Panc1 (cell line): ENCODE measurements around the gene B3GALNT1.

ENCODE experiments used
- POLR2AphosphoS5 ChIP-seq: IDR thresholded peaks from 2 replicates; pipeline ENCODE4 v1.6.1; 2012; ENCODE audit warnings: mild to moderate bottlenecking, low read depth, low read length, moderate library complexity
- SIN3A ChIP-seq: IDR thresholded peaks from 2 replicates; pipeline ENCODE4 v1.6.1; 2012; ENCODE audit warnings: low read depth, mild to moderate bottlenecking, low read length, moderate library complexity, borderline replicate concordance; ENCODE audit not compliant: insufficient read depth
- TCF7L2 ChIP-seq: IDR thresholded peaks from 2 replicates; pipeline ENCODE4 v1.6.1; 2011; ENCODE audit warnings: mild to moderate bottlenecking, low read depth, low read length, inconsistent platforms
- TF ChIP-seq, protein P1 (sequence below): fragments of 450-650 bp; IDR thresholded peaks from 2 replicates; pipeline ENCODE4 v1.5.1; 2017; ENCODE audit warnings: mild to moderate bottlenecking
- TF ChIP-seq, protein P2 (sequence below), 2 experiments: IDR thresholded peaks; 2 replicates each; pipeline ENCODE4 v1.6.1; 2011 to 2012; ENCODE audit warnings: low read depth in 2 of 2, control low read depth in 1 of 2, low read length in 1 of 2, mild to moderate bottlenecking in 1 of 2, moderate library complexity in 1 of 2; ENCODE audit not compliant: insufficient read depth in 1 of 2

DNA sequence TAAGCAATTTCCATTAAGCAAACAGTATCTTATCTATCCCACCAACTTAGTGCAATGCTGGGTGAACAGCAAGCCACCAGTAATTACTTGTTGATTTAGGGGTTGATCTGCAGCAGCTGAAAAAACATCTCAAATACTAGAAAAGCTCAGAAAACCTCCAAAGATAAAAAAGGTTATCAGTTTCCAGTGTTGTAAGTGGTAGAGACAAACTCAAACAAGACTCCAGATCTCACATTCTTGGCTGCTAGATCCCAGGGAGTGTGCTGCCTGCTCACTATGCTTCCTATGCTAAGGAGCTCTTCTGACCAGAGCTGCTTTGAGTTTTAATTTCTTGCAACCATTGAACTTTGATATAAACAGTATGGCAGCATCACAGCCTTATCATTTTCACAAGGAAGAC is 11.3 kb downstream of the B3GALNT1 start:
- no peak for TF ChIP-seq POLR2AphosphoS5
- TF ChIP-seq, protein P1, sequence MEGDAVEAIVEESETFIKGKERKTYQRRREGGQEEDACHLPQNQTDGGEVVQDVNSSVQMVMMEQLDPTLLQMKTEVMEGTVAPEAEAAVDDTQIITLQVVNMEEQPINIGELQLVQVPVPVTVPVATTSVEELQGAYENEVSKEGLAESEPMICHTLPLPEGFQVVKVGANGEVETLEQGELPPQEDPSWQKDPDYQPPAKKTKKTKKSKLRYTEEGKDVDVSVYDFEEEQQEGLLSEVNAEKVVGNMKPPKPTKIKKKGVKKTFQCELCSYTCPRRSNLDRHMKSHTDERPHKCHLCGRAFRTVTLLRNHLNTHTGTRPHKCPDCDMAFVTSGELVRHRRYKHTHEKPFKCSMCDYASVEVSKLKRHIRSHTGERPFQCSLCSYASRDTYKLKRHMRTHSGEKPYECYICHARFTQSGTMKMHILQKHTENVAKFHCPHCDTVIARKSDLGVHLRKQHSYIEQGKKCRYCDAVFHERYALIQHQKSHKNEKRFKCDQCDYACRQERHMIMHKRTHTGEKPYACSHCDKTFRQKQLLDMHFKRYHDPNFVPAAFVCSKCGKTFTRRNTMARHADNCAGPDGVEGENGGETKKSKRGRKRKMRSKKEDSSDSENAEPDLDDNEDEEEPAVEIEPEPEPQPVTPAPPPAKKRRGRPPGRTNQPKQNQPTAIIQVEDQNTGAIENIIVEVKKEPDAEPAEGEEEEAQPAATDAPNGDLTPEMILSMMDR = no peak
- TF ChIP-seq, protein P2, sequence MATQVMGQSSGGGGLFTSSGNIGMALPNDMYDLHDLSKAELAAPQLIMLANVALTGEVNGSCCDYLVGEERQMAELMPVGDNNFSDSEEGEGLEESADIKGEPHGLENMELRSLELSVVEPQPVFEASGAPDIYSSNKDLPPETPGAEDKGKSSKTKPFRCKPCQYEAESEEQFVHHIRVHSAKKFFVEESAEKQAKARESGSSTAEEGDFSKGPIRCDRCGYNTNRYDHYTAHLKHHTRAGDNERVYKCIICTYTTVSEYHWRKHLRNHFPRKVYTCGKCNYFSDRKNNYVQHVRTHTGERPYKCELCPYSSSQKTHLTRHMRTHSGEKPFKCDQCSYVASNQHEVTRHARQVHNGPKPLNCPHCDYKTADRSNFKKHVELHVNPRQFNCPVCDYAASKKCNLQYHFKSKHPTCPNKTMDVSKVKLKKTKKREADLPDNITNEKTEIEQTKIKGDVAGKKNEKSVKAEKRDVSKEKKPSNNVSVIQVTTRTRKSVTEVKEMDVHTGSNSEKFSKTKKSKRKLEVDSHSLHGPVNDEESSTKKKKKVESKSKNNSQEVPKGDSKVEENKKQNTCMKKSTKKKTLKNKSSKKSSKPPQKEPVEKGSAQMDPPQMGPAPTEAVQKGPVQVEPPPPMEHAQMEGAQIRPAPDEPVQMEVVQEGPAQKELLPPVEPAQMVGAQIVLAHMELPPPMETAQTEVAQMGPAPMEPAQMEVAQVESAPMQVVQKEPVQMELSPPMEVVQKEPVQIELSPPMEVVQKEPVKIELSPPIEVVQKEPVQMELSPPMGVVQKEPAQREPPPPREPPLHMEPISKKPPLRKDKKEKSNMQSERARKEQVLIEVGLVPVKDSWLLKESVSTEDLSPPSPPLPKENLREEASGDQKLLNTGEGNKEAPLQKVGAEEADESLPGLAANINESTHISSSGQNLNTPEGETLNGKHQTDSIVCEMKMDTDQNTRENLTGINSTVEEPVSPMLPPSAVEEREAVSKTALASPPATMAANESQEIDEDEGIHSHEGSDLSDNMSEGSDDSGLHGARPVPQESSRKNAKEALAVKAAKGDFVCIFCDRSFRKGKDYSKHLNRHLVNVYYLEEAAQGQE (IDR thresholded peaks at IDR 0.05; ENCODE audit: insufficient read depth in 1 of 2, low read depth in 2 of 2, low read length in 1 of 2) = no peak
- no peak for TF ChIP-seq TCF7L2
- TF ChIP-seq SIN3A = no peak
